HG02678 (cell line): ENCODE results near the gene NUMB.

Experiments
- ATAC-seq: cut with Tn5 transposase; IDR thresholded peaks from one replicate; pipeline ENCODE4 v1.9.1; 2021; ENCODE audit warnings: mild to moderate bottlenecking, moderate library complexity; ENCODE audit not compliant: unreplicated experiment

Gene NUMB

DNA sequence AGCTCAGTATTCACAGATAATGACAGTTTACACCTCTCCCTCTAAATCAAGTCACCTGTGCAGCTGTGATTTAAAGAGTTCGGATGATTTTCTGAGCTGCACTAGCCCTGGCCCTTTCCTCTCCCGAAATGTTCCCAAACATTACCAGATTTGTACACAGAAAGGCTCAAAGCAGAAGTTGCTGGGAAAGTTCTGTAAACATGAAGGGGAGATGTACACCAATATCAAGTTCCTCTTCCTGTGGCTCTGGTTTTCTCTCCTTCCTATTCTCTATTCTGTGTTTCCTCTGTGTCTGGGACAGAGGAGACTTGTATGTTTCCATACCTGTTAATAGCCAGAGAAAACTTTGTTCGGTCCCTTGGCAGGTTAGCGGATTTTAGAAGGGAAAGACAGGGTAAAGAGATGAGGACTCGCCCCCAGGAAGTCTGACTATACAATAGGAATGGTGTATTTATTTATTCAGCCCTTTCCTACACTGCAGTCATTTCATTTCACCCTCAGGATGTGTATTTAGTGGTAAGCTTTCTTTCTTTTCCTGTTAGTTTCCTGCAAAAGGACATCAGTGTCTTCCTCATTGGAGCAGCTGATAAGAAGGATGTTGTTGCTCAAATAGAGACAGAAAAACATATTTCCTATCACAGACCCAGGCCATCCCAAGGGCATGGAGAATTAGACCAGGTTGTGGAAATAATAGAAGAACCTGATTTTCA, 7.6 kb upstream of the NUMB start:
- ATAC-seq: no peak

DNA sequence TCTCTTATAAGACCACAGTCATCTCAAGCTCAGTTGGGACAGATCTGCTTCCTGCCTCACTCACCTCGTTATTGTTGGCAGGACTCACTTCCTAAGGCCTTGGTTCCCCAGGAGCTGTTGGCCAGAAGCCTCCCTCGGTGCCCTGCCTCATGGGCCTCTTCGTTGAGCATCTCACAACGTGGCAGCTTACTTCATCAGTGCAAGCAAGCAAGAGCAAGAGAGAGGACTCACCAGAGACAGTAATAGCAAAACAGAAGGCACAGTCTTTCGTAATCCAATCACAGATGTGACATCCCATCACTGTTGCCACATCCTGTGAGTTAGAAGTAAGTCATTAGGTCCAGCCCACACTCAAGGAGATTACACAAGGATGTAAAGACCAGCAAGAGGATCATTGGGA, 5.1 kb upstream of the NUMB start:
- ATAC-seq: no peak

GRCh38 chr14:73462815-73463214, 4.5 kb upstream of the NUMB start:
- ATAC-seq: no peak

DNA sequence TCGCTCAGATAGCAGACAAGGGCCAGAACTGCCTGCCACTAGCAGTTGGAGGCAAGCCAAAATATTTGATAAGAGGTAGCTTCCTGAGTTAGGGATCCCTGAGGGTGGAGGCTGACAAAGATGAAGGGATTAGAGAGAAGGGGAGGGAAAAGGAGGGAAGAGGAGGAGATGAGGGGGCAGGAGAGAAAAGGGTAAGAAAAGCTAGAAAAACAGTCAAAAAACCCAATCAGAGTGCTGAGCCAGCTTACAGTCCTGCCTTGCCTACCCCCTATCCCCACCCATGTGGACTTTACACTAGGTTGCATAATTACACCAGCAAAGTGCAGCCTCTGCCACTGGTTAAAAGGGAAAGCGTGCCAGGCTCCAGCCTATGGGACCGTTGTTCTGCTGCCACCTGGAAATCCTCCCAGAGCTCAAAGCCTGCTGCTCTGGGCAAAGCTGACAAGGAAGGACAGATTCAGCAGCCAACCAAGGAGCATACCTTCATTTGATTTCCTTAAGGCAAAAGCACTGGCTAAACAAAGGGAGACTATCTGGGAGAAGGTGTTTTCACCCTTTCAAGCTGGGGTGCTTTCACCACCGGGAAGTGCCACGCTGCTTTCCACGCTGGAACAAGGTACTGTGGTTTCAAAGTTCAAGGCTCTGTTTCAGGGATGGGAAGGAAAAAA, 3.8 kb upstream of the NUMB start:
- no peak for ATAC-seq

DNA sequence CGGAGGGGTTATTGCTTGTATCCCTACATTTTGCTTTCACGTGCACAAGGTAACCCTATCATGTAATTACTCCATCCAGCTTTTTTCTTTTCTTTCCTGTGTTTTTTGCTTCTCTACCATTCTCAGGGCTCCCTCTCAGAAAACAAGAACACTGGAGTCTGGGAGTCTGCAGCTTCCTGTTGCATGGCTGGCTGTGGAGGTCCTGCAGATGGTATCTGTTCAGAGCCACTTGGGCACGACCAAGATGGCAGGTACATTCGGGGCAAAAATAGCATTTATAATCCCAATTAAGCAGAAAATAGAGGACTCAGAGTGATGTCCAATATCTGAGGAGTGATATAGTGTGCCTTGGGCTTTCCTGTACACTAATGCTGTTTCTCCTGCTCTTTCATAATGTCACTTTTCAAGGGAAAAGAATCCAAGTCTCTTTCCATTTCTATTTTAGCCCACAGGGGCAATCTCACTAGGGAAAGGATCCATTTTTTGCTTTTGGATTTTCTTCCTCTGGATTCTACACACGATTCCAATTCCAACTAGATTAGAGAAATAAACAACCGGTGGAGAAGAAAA, 3.2 kb upstream of the NUMB start:
- ATAC-seq: no peak

GRCh38 chr14:73460691-73461127, 2.4 kb upstream of the NUMB start:
- ATAC-seq: no peak

GRCh38 chr14:73459959-73460358, 1.6 kb upstream of the NUMB start:
- ATAC-seq: no peak

DNA sequence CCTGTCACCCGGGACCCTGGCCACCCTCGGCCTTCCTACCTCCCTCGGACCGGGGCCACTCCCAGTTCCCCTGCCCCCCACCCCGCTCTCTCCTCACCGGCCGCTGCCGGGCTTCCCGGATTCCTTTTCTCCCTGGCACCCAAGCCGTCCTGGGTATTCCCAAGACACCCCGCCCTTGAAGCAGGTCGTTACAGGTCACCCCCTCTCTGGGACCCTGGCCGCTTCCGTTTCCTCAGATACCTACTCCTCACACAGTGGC, 493 bp downstream of the NUMB start:
- ATAC-seq: no peak

DNA sequence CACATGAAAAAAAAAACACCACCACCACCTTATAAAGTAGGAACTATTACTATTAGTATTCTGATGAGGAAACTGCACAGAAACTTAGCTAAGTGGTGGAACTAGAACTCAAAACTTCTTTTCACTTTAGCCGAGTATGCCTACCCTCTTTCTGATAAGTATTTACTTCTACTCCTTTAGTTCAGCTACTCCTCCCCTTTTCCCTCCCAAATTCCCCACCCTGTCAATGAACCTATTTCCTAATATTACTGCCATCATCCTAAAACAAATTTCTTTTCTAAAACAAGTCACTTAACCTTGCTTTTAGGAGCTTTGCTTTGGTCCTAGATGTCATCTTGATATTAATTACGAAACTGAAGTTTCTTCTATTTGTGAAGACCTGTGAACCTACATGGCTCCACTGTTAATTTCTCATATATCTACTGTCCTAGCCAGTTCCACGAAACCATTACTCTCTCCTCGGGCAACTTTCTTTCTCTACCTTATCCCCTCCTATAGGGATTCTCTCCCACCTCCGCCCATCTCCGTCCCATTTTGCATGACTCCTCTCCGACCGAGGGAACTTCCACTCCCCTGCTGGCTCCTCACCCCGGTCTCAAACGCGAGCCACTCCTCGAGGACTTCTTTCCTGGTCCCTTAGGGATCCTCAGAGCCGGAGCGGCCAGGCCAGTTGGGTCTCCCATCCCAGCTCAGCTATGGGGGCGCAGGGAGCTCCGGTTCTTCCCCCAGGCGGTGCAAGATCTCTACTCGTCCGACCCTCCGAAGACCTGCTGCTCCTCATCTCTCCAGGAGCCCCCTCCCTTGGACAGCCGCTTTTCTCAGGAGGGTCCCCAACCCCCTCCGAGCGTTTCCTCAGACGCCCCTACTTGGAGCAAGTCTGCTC, 1.1 kb downstream of the NUMB start:
- ATAC-seq: no peak

DNA sequence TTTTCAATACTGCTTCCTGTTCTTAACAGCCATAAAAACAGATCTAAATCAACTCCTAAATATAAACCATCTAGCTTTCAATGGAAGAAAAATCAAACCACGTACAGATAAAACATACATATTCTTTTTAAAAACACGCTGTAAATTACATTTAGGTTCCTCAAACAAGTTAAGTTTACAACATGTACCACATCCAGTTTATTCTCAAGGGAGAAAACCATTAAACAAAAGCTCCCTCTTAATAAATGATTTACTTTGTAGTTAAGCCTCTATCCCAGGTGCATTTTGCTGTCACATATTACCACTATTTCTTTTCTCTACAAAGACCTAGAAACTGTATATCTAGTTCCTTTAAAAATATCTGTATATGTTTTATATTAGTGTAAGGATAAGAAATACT, 3.1 kb downstream of the NUMB start:
- ATAC-seq: no peak

DNA sequence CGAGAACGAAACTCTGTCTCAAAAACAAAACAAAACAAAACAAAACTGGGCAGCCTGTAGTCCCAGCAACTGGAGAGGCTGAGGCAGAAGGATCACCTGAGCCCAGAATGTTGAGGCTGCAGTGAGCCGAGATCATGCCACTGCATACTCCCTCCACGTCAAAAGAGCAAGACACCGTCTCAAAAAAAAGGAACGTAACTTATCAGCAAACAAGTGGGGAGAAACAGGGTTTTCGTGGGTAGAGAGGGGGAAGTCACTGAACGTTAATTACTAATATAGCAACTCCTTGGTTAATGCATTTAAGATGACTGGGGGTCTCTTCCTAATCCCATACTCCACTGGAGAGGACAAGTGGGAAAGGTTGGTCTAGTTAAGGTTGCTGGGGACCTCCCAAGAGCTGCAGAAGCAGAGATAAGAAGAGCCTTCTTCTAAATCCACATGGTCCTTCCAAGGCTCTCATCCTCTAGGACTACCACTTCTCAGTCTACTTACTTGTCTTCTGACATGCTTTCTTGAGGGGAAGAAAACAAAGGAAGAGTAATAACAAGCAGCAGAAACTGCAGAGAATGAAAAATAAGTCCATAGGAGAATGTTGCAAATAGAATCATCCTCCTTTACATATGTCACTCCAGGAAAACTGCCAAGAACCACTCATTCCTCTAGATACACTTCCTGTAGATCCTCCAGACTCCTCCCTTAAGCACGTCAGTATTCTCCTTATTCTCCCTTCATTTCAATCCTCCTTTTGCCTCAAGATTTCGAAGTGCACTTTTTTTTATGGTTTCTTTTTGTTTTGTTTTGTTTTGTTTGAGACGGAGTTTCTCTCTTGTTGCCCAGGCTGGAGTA, 5.8 kb downstream of the NUMB start:
- no peak for ATAC-seq

GRCh38 chr14:73443758-73444157, 14.6 kb downstream of the NUMB start:
- no peak for ATAC-seq

- ATAC-seq: no peak
Observed at GRCh38 chr14:73441286-73441685, 17.1 kb downstream of the NUMB start.

GRCh38 chr14:73438993-73439392, 19.4 kb downstream of the NUMB start:
- ATAC-seq: no peak

DNA sequence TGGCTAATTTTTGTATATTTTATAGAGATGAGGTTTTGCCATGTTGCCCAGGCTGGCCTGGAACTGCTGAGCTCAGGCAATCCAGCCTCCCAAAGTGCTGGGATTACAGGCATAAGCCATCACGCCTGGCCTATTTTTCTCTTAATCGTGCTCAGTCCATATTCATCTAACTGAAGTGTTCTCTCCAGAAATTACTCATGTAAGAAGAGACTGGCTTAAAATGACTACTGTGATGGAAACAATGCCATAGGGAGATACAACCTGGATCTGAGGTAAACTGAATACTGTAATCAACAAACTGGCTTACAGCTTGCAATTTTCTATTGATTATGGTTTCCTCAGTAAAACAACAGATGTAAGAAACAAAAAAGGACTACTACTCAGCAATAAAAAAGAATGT, 21.1 kb downstream of the NUMB start:
- no peak for ATAC-seq

DNA sequence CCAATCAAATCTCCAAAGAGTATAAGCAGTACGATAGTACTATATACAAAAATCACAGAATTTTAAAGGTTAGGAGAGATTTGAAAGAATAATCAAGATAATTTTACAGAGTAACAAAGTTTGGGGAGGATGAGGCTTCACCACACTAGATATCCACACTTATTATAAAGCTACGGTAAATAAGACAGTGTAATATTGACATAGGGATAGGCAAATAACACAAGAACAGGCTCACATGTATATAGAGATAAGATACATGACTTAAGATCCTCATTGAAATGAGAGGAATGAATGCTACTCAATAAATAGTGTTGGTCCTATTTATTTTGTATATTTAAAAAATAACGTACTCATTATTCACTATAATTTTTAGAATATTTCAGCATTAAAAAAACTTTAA, 26.2 kb downstream of the NUMB start:
- no peak for ATAC-seq

DNA sequence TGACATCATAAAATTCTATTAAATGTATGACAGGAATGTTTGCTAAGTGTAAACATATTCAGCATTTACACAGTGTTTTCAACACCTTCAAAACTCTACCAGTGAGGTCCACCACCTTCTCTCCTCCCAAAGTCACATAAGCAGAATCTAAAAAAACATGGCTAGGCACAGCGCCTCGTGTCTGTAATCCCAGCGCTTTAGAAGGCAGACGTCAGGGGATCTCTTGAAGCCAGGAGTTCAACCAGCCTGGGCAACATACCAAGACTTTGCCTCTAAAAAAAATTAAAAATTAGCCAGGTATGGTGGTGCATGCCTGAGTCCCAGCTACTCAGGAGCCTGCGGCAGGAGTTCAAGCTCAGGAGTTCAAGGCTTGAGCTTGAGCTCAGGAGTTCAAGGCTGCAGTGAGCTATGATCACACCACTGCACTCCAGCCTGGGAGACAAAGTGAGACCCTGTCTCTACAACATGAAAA, 30.0 kb downstream of the NUMB start:
- ATAC-seq: no peak

GRCh38 chr14:73427516-73428264, 30.7 kb downstream of the NUMB start:
- no peak for ATAC-seq

- ATAC-seq: no peak
Observed at GRCh38 chr14:73426877-73427276, 31.5 kb downstream of the NUMB start.

GRCh38 chr14:73424453-73424852, 33.9 kb downstream of the NUMB start:
- ATAC-seq: no peak
